Endothelial cell of umbilical vein (primary cell): Measurements from ENCODE around the gene AK9. TPM values are rescaled to one million over a fixed set of nuclear protein-coding genes. Genes with fewer than 3 reads are reported as not detected.

Source experiments
- BruUV-seq: library from RNA; stranded (reverse); fragments of 400-500 nt; replicated peaks from 2 replicates; lab custom pipeline; 2021; lab: Mats Ljungman, UMichigan
- CTCF ChIA-PET: fragments of 300-600, 350-600 bp; sonication (Branson Sonifier 250); formaldehyde crosslinking; loops from one replicate; lab custom pipeline; 2021; ENCODE audit warnings: antibody characterized with exemption, inconsistent platforms; lab: Charles Lee
- POLR2A ChIA-PET: fragments of 300-600, 350-600 bp; sonication (Branson Sonifier 250); formaldehyde crosslinking; loops from one replicate; lab custom pipeline; 2021; ENCODE audit warnings: antibody characterized with exemption, inconsistent platforms; lab: Charles Lee
- DNase-seq: peaks from one replicate; pipeline ENCODE4 v3.0.0-alpha.2; 2011; ENCODE audit warnings: low read depth, low spot score
- FAIRE-seq: peaks from 2 replicates; lab custom pipeline; 2011; peaks lifted over from hg19 to GRCh38; lab: Jason Lieb, UNC
- H2AFZ ChIP-seq: 2 replicates; pipeline ENCODE4 v1.6.0; 2012; ENCODE audit warnings: low read depth, low read length, control low read depth, inconsistent platforms
- H3K27ac ChIP-seq: 2 replicates; pipeline ENCODE4 v1.5.1; 2011; ENCODE audit warnings: low read depth, mild to moderate bottlenecking, control low read depth, low read length, moderate library complexity; ENCODE audit not compliant: insufficient read depth
- H3K27me3 ChIP-seq, 2 experiments: 2 replicates each; pipeline versions ENCODE4 v1.6.0 to v1.6.1; 2011; ENCODE audit warnings: low read length in 2 of 2, mixed read lengths in 1 of 2; ENCODE audit not compliant: control insufficient read depth in 2 of 2, insufficient read depth in 2 of 2
- H3K36me3 ChIP-seq, 2 experiments: 2 replicates in 1 of 2; 3 replicates in 1 of 2; pipeline ENCODE4 v1.5.1; 2011; ENCODE audit warnings: low read length in 2 of 2, mild to moderate bottlenecking in 1 of 2, moderate library complexity in 1 of 2; ENCODE audit not compliant: control insufficient read depth in 2 of 2, insufficient read depth in 2 of 2; ENCODE audit errors: extremely low read depth in 1 of 2
- H3K4me1 ChIP-seq: 3 replicates; pipeline ENCODE4 v1.5.1; 2011; ENCODE audit warnings: mild to moderate bottlenecking, low read length; ENCODE audit not compliant: control insufficient read depth, insufficient read depth; ENCODE audit errors: extremely low read depth
- H3K4me2 ChIP-seq: 2 replicates; pipeline ENCODE4 v1.6.1; 2011; ENCODE audit warnings: low read length, control low read depth, mixed read lengths; ENCODE audit not compliant: insufficient read depth
- H3K4me3 ChIP-seq, 3 experiments: fragments of 200-600 bp in 1 of 3; sonication (generic), shearing (Covaris generic) in 1 of 3; replicated peaks in 1 of 3; 2 replicates each; pipeline ENCODE4 v1.5.1; 2011 to 2016; ENCODE audit warnings: control low read depth in 3 of 3, low read length in 3 of 3, mild to moderate bottlenecking in 2 of 3, inconsistent platforms in 1 of 3, low read depth in 1 of 3, moderate library complexity in 1 of 3; ENCODE audit not compliant: insufficient read depth in 1 of 3
- H3K79me2 ChIP-seq: 2 replicates; pipeline ENCODE4 v1.6.0; 2012; ENCODE audit warnings: low read length, inconsistent platforms; ENCODE audit not compliant: control insufficient read depth, insufficient read depth
- H3K9ac ChIP-seq: replicated peaks from 2 replicates; pipeline ENCODE3; 2011; ENCODE audit warnings: low read length, control low read depth; ENCODE audit not compliant: insufficient read depth; ENCODE audit errors: extremely low read depth
- H3K9me1 ChIP-seq: replicated peaks from 3 replicates; pipeline ENCODE4 v1.6.0; 2011; ENCODE audit warnings: mild to moderate bottlenecking, low read length; ENCODE audit not compliant: control insufficient read depth, insufficient read depth; ENCODE audit errors: extremely low read depth
- H3K9me3 ChIP-seq: replicated peaks from 2 replicates; pipeline ENCODE4 v1.5.1; 2012; ENCODE audit warnings: low read length, inconsistent platforms; ENCODE audit not compliant: control insufficient read depth, insufficient read depth
- H4K20me1 ChIP-seq: replicated peaks from 2 replicates; pipeline ENCODE3; 2011; ENCODE audit warnings: mild to moderate bottlenecking, low read length; ENCODE audit not compliant: control insufficient read depth, insufficient read depth; ENCODE audit errors: extremely low read depth
- GATA2 ChIP-seq: IDR thresholded peaks from 2 replicates; pipeline ENCODE4 v1.7.0; 2011; ENCODE audit warnings: low read depth, mild to moderate bottlenecking, moderate library complexity, mixed read lengths, low read length; ENCODE audit not compliant: insufficient read length, insufficient read depth
- JUN ChIP-seq: IDR thresholded peaks from 2 replicates; pipeline ENCODE4 v1.6.1; 2011; ENCODE audit warnings: borderline replicate concordance, low read depth; ENCODE audit not compliant: insufficient read length, insufficient read depth
- MAX ChIP-seq: IDR thresholded peaks from 2 replicates; pipeline ENCODE4 v1.6.1; 2011; ENCODE audit not compliant: insufficient read depth, insufficient read length
- MYC ChIP-seq: IDR thresholded peaks from one replicate; pipeline ENCODE4 v1.6.1; 2011; ENCODE audit warnings: mild to moderate bottlenecking, low read depth, low read length
- dilution Hi-C: fragments of 300-500 bp; cut with MboI; formaldehyde crosslinking; loops from one replicate; pipeline ENCODE4 v1.15.0; 2019; ENCODE audit warnings: low sequenced_read_pairs; ENCODE audit not compliant: extremely low pct_ligation_motif_present
- intact Hi-C: fragments of 100-400 bp; cut with micrococcal nuclease; formaldehyde crosslinking; loops from one replicate; pipeline ENCODE4 v1.10.0; 2022
- polyA plus RNA-seq, 4 experiments: library from polyadenylated mRNA; depleted of rRNA in 3 of 4; stranded (reverse) in 3 of 4; unstranded in 1 of 4; fragments of >200 nt; gene quantifications; 2 replicates each; pipeline versions ENCODE4 v1.2.1 to v1.2.3, GENCODE V29; 2011 to 2012; ENCODE audit warnings: missing spikeins in 1 of 4
- total RNA-seq: library from RNA; stranded (reverse); gene quantifications from 2 replicates; pipeline ENCODE4 v1.2.3, GENCODE V29; 2021
- TF ChIP-seq, protein P1 (sequence below), 2 donors: IDR thresholded peaks; 1 replicate in 1 of 2; 2 replicates in 1 of 2; pipeline ENCODE4 v1.5.1; 2011; ENCODE audit warnings: low read length in 2 of 2, mild to moderate bottlenecking in 2 of 2, moderate library complexity in 2 of 2, control low read depth in 1 of 2, inconsistent platforms in 1 of 2, low read depth in 1 of 2; ENCODE audit not compliant: insufficient read depth in 1 of 2; ENCODE audit errors: extremely low read depth in 1 of 2

Gene AK9
- total and polyA plus RNA-seq, 2 donors (not counting 3 experiments of a cell fraction or from before 2014, with no cell fraction given): 1.4 to 3.2 TPM

DNA sequence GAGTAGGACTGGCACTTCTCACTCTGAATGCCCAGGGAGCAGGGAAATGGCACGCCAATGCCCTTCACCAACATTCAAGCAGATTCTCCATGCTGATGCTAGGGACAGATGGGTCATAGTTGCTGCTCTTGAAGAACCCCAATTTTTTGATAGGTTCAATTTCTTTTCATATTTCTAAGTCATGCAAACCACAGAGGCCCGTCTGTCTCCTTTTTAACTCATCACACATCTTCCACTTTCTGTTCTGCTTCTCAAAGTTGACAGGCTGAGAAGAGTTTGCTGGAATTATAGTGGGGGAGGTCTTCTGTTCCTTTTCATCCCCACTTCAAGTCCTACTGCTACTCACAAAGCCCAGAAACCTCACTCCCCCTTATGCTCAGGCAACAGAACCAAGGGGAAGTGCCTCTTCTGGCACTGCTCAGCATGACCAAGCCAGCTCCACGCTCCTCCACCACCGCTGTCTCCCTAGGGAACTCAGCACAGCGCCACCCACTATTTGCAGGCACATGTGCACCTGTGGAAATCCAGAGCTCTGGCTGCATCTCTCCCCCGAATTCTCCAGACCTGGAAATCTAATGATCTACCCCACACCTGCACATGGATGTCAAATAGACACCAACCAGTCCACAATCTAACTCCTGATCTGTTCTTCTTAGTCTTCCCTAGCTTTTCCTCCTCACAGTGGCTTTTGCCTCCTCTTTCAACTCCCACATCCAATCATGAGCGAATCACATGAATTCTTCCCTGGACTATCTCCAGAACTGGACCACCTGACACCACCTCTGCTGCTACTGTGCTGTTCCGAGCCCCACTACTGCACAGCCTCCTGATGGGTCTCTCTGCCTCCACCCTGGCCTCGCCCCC lies 218.6 kb downstream of the AK9 start:
- Histone ChIP-seq H3K9me1 (no peaks in the 10 kb centered on the region), H3K4me3 (no peak overlapping the region), H4K20me1 (no peaks in the 10 kb centered on the region), H3K27ac (no peak overlapping the region), H3K9me3 (no peaks in the 10 kb centered on the region), H3K4me1 (no peaks in the 10 kb centered on the region), H3K27me3 (no peaks in the 10 kb centered on the region), H3K4me2 (no peak overlapping the region), H3K9ac (no peak overlapping the region), H2AFZ (no peak overlapping the region), H3K79me2 (peaks cover 8% of the 10 kb centered on the region), H3K36me3 (peaks cover 14 to 20% of the 10 kb centered on the region in 2 experiments)
- dilution Hi-C loops: no loop called here
- FAIRE-seq (no peak), DNase-seq (no peak)
- BruUV-seq: no TSS peak
- TF ChIP-seq JUN (no peak), MAX (no peak), MYC (no peak), GATA2 (no peak)
- TF ChIP-seq, protein P1, sequence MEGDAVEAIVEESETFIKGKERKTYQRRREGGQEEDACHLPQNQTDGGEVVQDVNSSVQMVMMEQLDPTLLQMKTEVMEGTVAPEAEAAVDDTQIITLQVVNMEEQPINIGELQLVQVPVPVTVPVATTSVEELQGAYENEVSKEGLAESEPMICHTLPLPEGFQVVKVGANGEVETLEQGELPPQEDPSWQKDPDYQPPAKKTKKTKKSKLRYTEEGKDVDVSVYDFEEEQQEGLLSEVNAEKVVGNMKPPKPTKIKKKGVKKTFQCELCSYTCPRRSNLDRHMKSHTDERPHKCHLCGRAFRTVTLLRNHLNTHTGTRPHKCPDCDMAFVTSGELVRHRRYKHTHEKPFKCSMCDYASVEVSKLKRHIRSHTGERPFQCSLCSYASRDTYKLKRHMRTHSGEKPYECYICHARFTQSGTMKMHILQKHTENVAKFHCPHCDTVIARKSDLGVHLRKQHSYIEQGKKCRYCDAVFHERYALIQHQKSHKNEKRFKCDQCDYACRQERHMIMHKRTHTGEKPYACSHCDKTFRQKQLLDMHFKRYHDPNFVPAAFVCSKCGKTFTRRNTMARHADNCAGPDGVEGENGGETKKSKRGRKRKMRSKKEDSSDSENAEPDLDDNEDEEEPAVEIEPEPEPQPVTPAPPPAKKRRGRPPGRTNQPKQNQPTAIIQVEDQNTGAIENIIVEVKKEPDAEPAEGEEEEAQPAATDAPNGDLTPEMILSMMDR (IDR thresholded peaks at IDR 0.05; ENCODE audit: extremely low read depth in 1 of 2, insufficient read depth in 1 of 2, low read depth in 1 of 2, low read length in 2 of 2): no peak
- ChIA-PET CTCF (no interaction called here), POLR2A (no interaction called here)
- intact Hi-C loops: no loop called here
